Measurements from ENCODE around the gene GLG1.

The GLG1 gene

GRCh38 chr16:74505011-74505410, 101.9 kb downstream of the GLG1 start:
- H3K4me3 ChIP-seq (ENCODE audit: low read length), result no peak overlapping the region
- no peaks in the 10 kb centered on the region for H3K27me3 ChIP-seq (ENCODE audit: control insufficient read depth, low read length)
- no peak overlapping the region for H3K4me2 ChIP-seq (ENCODE audit: low read length)
- H3K4me1 ChIP-seq (ENCODE audit: control insufficient read depth, low read length), result no peaks in the 10 kb centered on the region
- no peaks in the 10 kb centered on the region for H3K9me2 ChIP-seq (replicated peaks; ENCODE audit: control insufficient read depth, low read length)
- peaks cover 8% of the 10 kb centered on the region; the same call in 1 of the 2 replicates for H3F3A ChIP-seq (ENCODE audit: control insufficient read depth, insufficient read depth)
- no peak for TF ChIP-seq EZH2phosphoT487 (IDR thresholded peaks at IDR 0.05; ENCODE audit: borderline replicate concordance, low read length)
- no peak for TF ChIP-seq CTCF (IDR thresholded peaks at IDR 0.05; ENCODE audit: low read depth, low read length, poor library complexity, severe bottlenecking)
- no peak overlapping the region for H3K27ac ChIP-seq (ENCODE audit: low read depth, low read length)
- peaks cover 16% of the 10 kb centered on the region for H3K36me3 ChIP-seq (ENCODE audit: control insufficient read depth, low read length)
- H3K9me3 ChIP-seq (ENCODE audit: control insufficient read depth, insufficient read depth, low read length), result no peaks in the 10 kb centered on the region
- no peaks in the 10 kb centered on the region for H4K20me1 ChIP-seq (ENCODE audit: control insufficient read depth, insufficient read depth, low read depth, low read length)
- H3K79me2 ChIP-seq (ENCODE audit: control insufficient read depth, low read length), result no peaks in the 10 kb centered on the region

DNA sequence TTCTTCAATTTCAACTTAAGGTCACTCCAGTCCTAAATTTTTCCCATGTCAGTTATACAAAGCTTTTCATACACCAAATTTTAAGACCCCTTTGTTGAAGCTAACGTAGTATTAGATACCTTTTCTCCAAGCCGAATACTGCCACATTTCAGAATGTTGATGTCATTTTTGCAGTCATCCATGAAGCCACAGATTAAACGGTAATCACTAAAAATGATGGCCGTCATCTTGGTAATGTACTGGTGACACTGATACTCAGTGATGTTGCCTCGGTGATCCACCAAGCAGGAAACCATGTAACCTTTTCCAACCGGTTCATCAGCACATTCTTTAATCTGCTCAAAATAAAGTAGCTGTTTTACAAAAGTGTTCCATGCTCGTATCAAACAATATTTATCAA, 103.5 kb downstream of the GLG1 start:
- Histone ChIP-seq H3K79me2 (ENCODE audit: control insufficient read depth, low read length) (no peaks in the 10 kb centered on the region), H3K4me3 (ENCODE audit: low read length) (no peak overlapping the region), H3K9me3 (ENCODE audit: control insufficient read depth, insufficient read depth, low read length) (no peaks in the 10 kb centered on the region), H3K27me3 (ENCODE audit: control insufficient read depth, low read length) (no peaks in the 10 kb centered on the region), H4K20me1 (ENCODE audit: control insufficient read depth, insufficient read depth, low read depth, low read length) (no peaks in the 10 kb centered on the region), H3K36me3 (ENCODE audit: control insufficient read depth, low read length) (peaks cover 16% of the 10 kb centered on the region), H3K4me2 (ENCODE audit: low read length) (no peak overlapping the region), H3K27ac (ENCODE audit: low read depth, low read length) (no peak overlapping the region), H3K9me2 (replicated peaks; ENCODE audit: control insufficient read depth, low read length) (no peaks in the 10 kb centered on the region), H3F3A (ENCODE audit: control insufficient read depth, insufficient read depth) (peaks cover 8% of the 10 kb centered on the region; the same call in 1 of the 2 replicates), H3K4me1 (ENCODE audit: control insufficient read depth, low read length) (no peaks in the 10 kb centered on the region)
- TF ChIP-seq EZH2phosphoT487 (IDR thresholded peaks at IDR 0.05; ENCODE audit: borderline replicate concordance, low read length) (no peak), CTCF (IDR thresholded peaks at IDR 0.05; ENCODE audit: low read depth, low read length, poor library complexity, severe bottlenecking) (no peak)

GRCh38 chr16:74501484-74502478, 105.1 kb downstream of the GLG1 start:
- Histone ChIP-seq H3K27me3 (ENCODE audit: control insufficient read depth, low read length) (no peaks in the 10 kb centered on the region), H3K4me3 (ENCODE audit: low read length) (no peak overlapping the region), H3K4me1 (ENCODE audit: control insufficient read depth, low read length) (no peaks in the 10 kb centered on the region), H3K36me3 (ENCODE audit: control insufficient read depth, low read length) (peaks cover 16% of the 10 kb centered on the region), H3K79me2 (ENCODE audit: control insufficient read depth, low read length) (no peaks in the 10 kb centered on the region), H4K20me1 (ENCODE audit: control insufficient read depth, insufficient read depth, low read depth, low read length) (no peaks in the 10 kb centered on the region), H3F3A (ENCODE audit: control insufficient read depth, insufficient read depth) (peaks cover 8% of the 10 kb centered on the region; the same call in 1 of the 2 replicates), H3K9me3 (ENCODE audit: control insufficient read depth, insufficient read depth, low read length) (no peaks in the 10 kb centered on the region), H3K4me2 (ENCODE audit: low read length) (no peak overlapping the region), H3K9me2 (replicated peaks; ENCODE audit: control insufficient read depth, low read length) (no peaks in the 10 kb centered on the region), H3K27ac (ENCODE audit: low read depth, low read length) (no peak overlapping the region)
- TF ChIP-seq EZH2phosphoT487 (IDR thresholded peaks at IDR 0.05; ENCODE audit: borderline replicate concordance, low read length) (no peak), CTCF (IDR thresholded peaks at IDR 0.05; ENCODE audit: low read depth, low read length, poor library complexity, severe bottlenecking) (no peak)

All from DOHH2 (cell line).